Prostate gland (tissue), 2 donors: ENCODE results near the gene SHQ1. TPM values are rescaled to one million over a fixed set of nuclear protein-coding genes. Genes with fewer than 3 reads are reported as not detected.
A peak's percentile ranks its signal among the peaks of the same experiment; 100 is the strongest.

Experiments
- DNase-seq: peaks from one replicate; pipeline ENCODE4 v3.0.0-alpha.2; 2019; ENCODE audit warnings: low spot score
- H3K27ac ChIP-seq, 2 donors: fragments of 200-600 bp; sonication (generic); 2 replicates each; pipeline ENCODE4 v1.5.1; 2017 to 2019
- H3K27me3 ChIP-seq: fragments of 200-600 bp; sonication (generic); replicated peaks from 2 replicates; pipeline ENCODE4 v1.5.1; 2019; ENCODE audit not compliant: insufficient read depth
- H3K36me3 ChIP-seq, 2 donors: fragments of 200-600 bp; sonication (generic); 1 replicate in 1 of 2; 2 replicates in 1 of 2; pipeline versions ENCODE4 v1.5.1 to v1.8.1; 2017 to 2019
- H3K4me1 ChIP-seq: fragments of 200-600 bp; sonication (generic); replicated peaks from 2 replicates; pipeline ENCODE4 v1.5.1; 2019
- H3K4me3 ChIP-seq, 2 donors: fragments of 200-600 bp; sonication (generic); 2 replicates each; pipeline ENCODE4 v1.5.1; 2017 to 2019
- H3K9me3 ChIP-seq: fragments of 200-600 bp; sonication (generic); 2 replicates; pipeline ENCODE4 v1.5.1; 2017
- POLR2A ChIP-seq: fragments of 450-650 bp; IDR thresholded peaks from one replicate; pipeline ENCODE4 v1.6.1; 2016; ENCODE audit warnings: antibody characterized with exemption, mild to moderate bottlenecking
- POLR2AphosphoS5 ChIP-seq: sonication (generic); formaldehyde crosslinking; IDR thresholded peaks from one replicate; pipeline ENCODE4 v1.6.1; 2017; ENCODE audit warnings: antibody characterized with exemption
- WGBS: methylation state at CpG from one replicate; pipeline ENCODE4 v1.1.5; 2018; 5-methylcytosine and 5-hydroxymethylcytosine counted together
- intact Hi-C: fragments of 100-400 bp; cut with DNase I; formaldehyde crosslinking; loops from one replicate; pipeline ENCODE4 v1.14.2; 2022
- total RNA-seq, 2 donors: library from RNA; depleted of rRNA; stranded (reverse); fragments of >200 nt; gene quantifications; one replicate each; pipeline ENCODE4 v1.1.0, GENCODE V29; 2016
- TF ChIP-seq, protein P1 (sequence below), 4 experiments: fragments of 200-600 bp in 2 of 4; fragments of 450-650 bp in 2 of 4; sonication (generic) in 2 of 4; IDR thresholded peaks; 1 replicate in 3 of 4; 2 replicates in 1 of 4; pipeline ENCODE4 v1.5.1; 2016 to 2019; ENCODE audit warnings: antibody characterized with exemption in 4 of 4, mild to moderate bottlenecking in 2 of 4, moderate library complexity in 2 of 4

Gene SHQ1
- total RNA-seq, 2 donors from 2014 or later, result 12.9 to 31.9 TPM

GRCh38 chr3:72769758-72770540 is 78.3 kb downstream of the SHQ1 start:
- 67% methylated on average over 1 of the region's 1 CpG for WGBS
- no peak for DNase-seq
- TF ChIP-seq POLR2A, result no peak
- no peak for TF ChIP-seq POLR2AphosphoS5
- TF ChIP-seq, protein P1, sequence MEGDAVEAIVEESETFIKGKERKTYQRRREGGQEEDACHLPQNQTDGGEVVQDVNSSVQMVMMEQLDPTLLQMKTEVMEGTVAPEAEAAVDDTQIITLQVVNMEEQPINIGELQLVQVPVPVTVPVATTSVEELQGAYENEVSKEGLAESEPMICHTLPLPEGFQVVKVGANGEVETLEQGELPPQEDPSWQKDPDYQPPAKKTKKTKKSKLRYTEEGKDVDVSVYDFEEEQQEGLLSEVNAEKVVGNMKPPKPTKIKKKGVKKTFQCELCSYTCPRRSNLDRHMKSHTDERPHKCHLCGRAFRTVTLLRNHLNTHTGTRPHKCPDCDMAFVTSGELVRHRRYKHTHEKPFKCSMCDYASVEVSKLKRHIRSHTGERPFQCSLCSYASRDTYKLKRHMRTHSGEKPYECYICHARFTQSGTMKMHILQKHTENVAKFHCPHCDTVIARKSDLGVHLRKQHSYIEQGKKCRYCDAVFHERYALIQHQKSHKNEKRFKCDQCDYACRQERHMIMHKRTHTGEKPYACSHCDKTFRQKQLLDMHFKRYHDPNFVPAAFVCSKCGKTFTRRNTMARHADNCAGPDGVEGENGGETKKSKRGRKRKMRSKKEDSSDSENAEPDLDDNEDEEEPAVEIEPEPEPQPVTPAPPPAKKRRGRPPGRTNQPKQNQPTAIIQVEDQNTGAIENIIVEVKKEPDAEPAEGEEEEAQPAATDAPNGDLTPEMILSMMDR (IDR thresholded peaks at IDR 0.05), result no peak

GRCh38 chr3:72768936-72769335 is 79.3 kb downstream of the SHQ1 start:
- Histone ChIP-seq H3K27ac (no peak overlapping the region), H3K36me3 (no peaks in the 10 kb centered on the region), H3K27me3 (no peaks in the 10 kb centered on the region), H3K4me3 (no peak overlapping the region), H3K9me3 (no peaks in the 10 kb centered on the region), H3K4me1 (peaks cover 2% of the 10 kb centered on the region)
- intact Hi-C loops, result no loop called here
- 86% methylated on average over 1 of the region's 1 CpG for WGBS
- DNase-seq, result no peak
- TF ChIP-seq POLR2AphosphoS5, result no peak
- TF ChIP-seq, protein P1 (IDR thresholded peaks at IDR 0.05), result no peak
- no peak for TF ChIP-seq POLR2A

More at GRCh38 chr3:72769758-72770540, 78.3 kb downstream of the SHQ1 start:
- Histone ChIP-seq H3K27ac (no peak overlapping the region), H3K4me1 (peaks cover 2% of the 10 kb centered on the region), H3K36me3 (no peaks in the 10 kb centered on the region), H3K4me3 (no peak overlapping the region), H3K27me3 (no peaks in the 10 kb centered on the region), H3K9me3 (no peaks in the 10 kb centered on the region)
- intact Hi-C loops, result no loop called here

DNA sequence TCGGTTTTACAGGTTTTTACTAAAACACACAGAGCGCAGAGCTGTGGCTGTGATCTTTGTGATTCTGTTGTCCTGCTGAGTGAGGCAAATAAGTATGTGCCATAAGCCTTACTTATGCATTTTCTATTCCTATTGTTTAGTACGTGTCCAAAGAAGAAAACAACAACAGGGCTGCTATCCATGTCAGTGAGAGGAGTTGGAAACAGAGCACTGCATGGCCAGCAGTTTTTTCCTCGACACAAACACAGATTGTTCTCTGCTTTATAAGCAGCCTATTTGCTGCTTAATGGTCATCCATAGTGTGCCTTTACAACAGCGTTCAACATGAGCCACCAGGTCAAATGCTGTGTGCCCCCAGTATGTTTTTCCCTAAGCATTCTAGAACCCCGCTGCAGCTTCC is 79.8 kb downstream of the SHQ1 start:
- TF ChIP-seq, protein P1 (IDR thresholded peaks at IDR 0.05), result no peak
- TF ChIP-seq POLR2AphosphoS5, result no peak
- no peak for TF ChIP-seq POLR2A
- Histone ChIP-seq H3K9me3 (no peaks in the 10 kb centered on the region), H3K4me3 (no peak overlapping the region), H3K36me3 (no peaks in the 10 kb centered on the region), H3K27ac (peak overlapping the region in 1 of 2 donors; percentile 24), H3K4me1 (peaks cover 2% of the 10 kb centered on the region), H3K27me3 (no peaks in the 10 kb centered on the region)
- WGBS, result 55% methylated on average over 6 of the region's 6 CpGs
- DNase-seq, result no peak
- intact Hi-C loops, result no loop called here

DNA sequence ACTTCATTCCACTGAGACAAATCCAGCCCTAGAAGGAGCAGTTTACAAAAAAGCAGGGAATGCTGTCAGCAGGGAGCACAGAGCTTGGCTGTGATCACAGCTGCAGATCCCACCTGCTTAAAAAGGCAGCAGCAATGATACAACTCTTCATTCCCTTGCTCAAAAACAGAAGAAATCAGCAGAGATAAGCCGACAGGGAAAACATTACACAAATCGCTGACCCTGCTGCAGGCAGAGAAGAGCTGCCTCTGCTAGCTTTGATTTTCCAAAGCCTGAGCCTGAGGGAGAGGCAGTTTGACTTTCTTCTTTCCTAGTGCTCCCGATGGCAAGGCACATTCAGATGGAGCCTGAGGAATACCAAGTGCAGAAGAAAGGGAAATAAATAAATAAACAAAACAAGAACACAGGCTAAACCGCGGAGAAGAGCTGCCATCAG is 80.2 kb downstream of the SHQ1 start:
- TF ChIP-seq, protein P1 (IDR thresholded peaks at IDR 0.05), result no peak
- TF ChIP-seq POLR2A, result no peak
- TF ChIP-seq POLR2AphosphoS5, result no peak
- no peaks in the 10 kb centered on the region for H3K36me3 ChIP-seq
- DNase-seq, result no peak
- H3K4me3 ChIP-seq, result no peak overlapping the region
- 21% methylated on average over 5 of the region's 5 CpGs for WGBS
- H3K9me3 ChIP-seq, result no peaks in the 10 kb centered on the region
- intact Hi-C loops, result no loop called here
- H3K27me3 ChIP-seq, result no peaks in the 10 kb centered on the region
- peaks cover 2% of the 10 kb centered on the region for H3K4me1 ChIP-seq
- peak overlapping the region in 1 of 2 donors; percentile 24 for H3K27ac ChIP-seq

- TF ChIP-seq POLR2AphosphoS5 (no peak), POLR2A (no peak)
- TF ChIP-seq, protein P1 (IDR thresholded peaks at IDR 0.05), result no peak
Observed at GRCh38 chr3:72766866-72767265, 81.4 kb downstream of the SHQ1 start.

More at GRCh38 chr3:72766866-72767265, 81.4 kb downstream of the SHQ1 start:
- H3K27ac ChIP-seq, result no peak overlapping the region
- H3K9me3 ChIP-seq, result no peaks in the 10 kb centered on the region
- DNase-seq, result no peak
- H3K4me3 ChIP-seq, result no peak overlapping the region
- intact Hi-C loops, result no loop called here
- H3K27me3 ChIP-seq, result no peaks in the 10 kb centered on the region
- 96% methylated on average over 5 of the region's 5 CpGs for WGBS
- peaks cover 2% of the 10 kb centered on the region for H3K4me1 ChIP-seq
- H3K36me3 ChIP-seq, result no peaks in the 10 kb centered on the region
